Esophagus squamous epithelium (tissue), 4 donors: Measurements from ENCODE around the gene SIAE.

ENCODE experiments used
- CTCF ChIP-seq, 6 experiments: fragments of 450-650 bp in 4 of 6; fragments of 200-600 bp in 2 of 6; sonication (generic) in 2 of 6; IDR thresholded peaks; one replicate each; pipeline ENCODE4 v1.5.1; 2016 to 2019; ENCODE audit warnings: antibody characterized with exemption in 6 of 6, mild to moderate bottlenecking in 4 of 6, moderate library complexity in 4 of 6
- POLR2A ChIP-seq, 4 donors: fragments of 450-650 bp; IDR thresholded peaks; one replicate each; pipeline ENCODE4 v1.6.1; 2017; ENCODE audit warnings: antibody characterized with exemption in 4 of 4, mild to moderate bottlenecking in 4 of 4, moderate library complexity in 3 of 4

DNA sequence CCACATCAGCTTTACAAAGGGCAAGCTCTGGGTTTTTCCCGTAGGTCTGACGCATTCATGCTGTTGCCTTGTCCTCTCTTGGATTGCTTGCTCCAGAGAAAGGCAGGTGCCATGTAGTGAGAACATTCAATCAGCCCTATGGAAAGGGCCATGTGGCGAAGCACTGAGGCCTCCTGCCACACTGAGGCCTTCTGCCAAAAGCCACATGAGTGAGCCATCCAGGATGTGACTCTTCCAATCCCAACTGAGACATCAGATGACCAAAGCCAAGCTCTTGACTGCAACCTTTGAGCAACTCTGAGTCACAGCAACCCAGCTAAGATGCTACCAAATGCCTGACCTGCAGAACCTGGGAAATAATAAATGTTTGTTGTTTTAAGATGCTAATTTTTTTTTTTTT lies 71.3 kb downstream of the SIAE start:
- TF ChIP-seq CTCF (IDR thresholded peaks at IDR 0.05), result no peak
- no peak for TF ChIP-seq POLR2A (IDR thresholded peaks at IDR 0.05)
